ENCODE data around the gene OVCH1.
"Not testable (repeated sequence)": the region's sequence is repeated elsewhere in the genome, so short reads cannot be mapped to it uniquely, and the experiment has no call there.

The OVCH1 gene

GRCh38 chr12:29499235-29499634 is 1.7 kb upstream of the OVCH1 start:
- no peak for DNase-seq

GRCh38 chr12:29492891-29493290 is 4.6 kb downstream of the OVCH1 start:
- DNase-seq = peak; percentile 75

GRCh38 chr12:29486972-29487371 is 10.5 kb downstream of the OVCH1 start:
- peak; percentile 42 for DNase-seq

- DNase-seq = peak; percentile 57
These were observed 34.3 kb downstream of the OVCH1 start for GRCh38 chr12:29463198-29463597.

- DNase-seq = no peak
These were observed 37.4 kb downstream of the OVCH1 start for GRCh38 chr12:29460082-29460481.

GRCh38 chr12:29455087-29455486 is 42.4 kb downstream of the OVCH1 start:
- DNase-seq = no peak

GRCh38 chr12:29451888-29452287 is 45.6 kb downstream of the OVCH1 start:
- peak; percentile 13 for DNase-seq

GRCh38 chr12:29448157-29448556 is 49.3 kb downstream of the OVCH1 start:
- peak; percentile 66 for DNase-seq

GRCh38 chr12:29447285-29447975 is 50.1 kb downstream of the OVCH1 start:
- no peak for DNase-seq

- DNase-seq = no peak
These were observed 58.0 kb downstream of the OVCH1 start for GRCh38 chr12:29439506-29439905.

- no peak for DNase-seq
These were observed 58.6 kb downstream of the OVCH1 start for GRCh38 chr12:29438752-29439408.

GRCh38 chr12:29437575-29437974 is 59.9 kb downstream of the OVCH1 start:
- DNase-seq = no peak

- not testable (repeated sequence) for DNase-seq
These were observed 60.7 kb downstream of the OVCH1 start for GRCh38 chr12:29436815-29437214.

GRCh38 chr12:29431513-29431912 is 66.0 kb downstream of the OVCH1 start:
- DNase-seq = no peak

- DNase-seq = no peak
These were observed 66.8 kb downstream of the OVCH1 start for GRCh38 chr12:29430716-29431044.

- DNase-seq = no peak
These were observed 67.3 kb downstream of the OVCH1 start for GRCh38 chr12:29429999-29430715.

GRCh38 chr12:29428633-29429032 is 68.9 kb downstream of the OVCH1 start:
- peak; percentile 93 for DNase-seq

GRCh38 chr12:29427964-29428363 is 69.5 kb downstream of the OVCH1 start:
- peak; percentile 95 for DNase-seq

- DNase-seq = no peak
These were observed 71.0 kb downstream of the OVCH1 start for GRCh38 chr12:29426498-29426897.

GRCh38 chr12:29425722-29426121 is 71.8 kb downstream of the OVCH1 start:
- no peak for DNase-seq

GRCh38 chr12:29416748-29417147 is 80.7 kb downstream of the OVCH1 start:
- DNase-seq = no peak

GRCh38 chr12:29415111-29415510 is 82.4 kb downstream of the OVCH1 start:
- no peak for DNase-seq

- DNase-seq = no peak
These were observed 83.1 kb downstream of the OVCH1 start for GRCh38 chr12:29414368-29414767.

- DNase-seq = no peak
These were observed 91.9 kb downstream of the OVCH1 start for GRCh38 chr12:29405561-29405960.
